Nephron (organoid): Measurements from ENCODE around the gene ATP11A.
"Not testable (repeated sequence)": the region's sequence is repeated elsewhere in the genome, so short reads cannot be mapped to it uniquely, and the experiment has no call there.

ENCODE experiments used
- H3K27ac Mint-ChIP-seq, 3 experiments: 2 replicates each; pipeline ENCODE4 v1.8.0; 2020; ENCODE audit warnings: mixed read lengths in 3 of 3, mild to moderate bottlenecking in 2 of 3, moderate library complexity in 1 of 3
- H3K27me3 Mint-ChIP-seq: 2 replicates; pipeline ENCODE4 v1.8.0; 2021; ENCODE audit warnings: low read depth, mild to moderate bottlenecking, moderate library complexity, mixed read lengths
- H3K36me3 Mint-ChIP-seq: 2 replicates; pipeline ENCODE4 v1.8.0; 2020; ENCODE audit warnings: low read depth, mixed read lengths
- H3K4me1 Mint-ChIP-seq: 2 replicates; pipeline ENCODE4 v1.8.0; 2020; ENCODE audit warnings: mixed read lengths
- H3K4me3 Mint-ChIP-seq, 3 experiments: 2 replicates each; pipeline ENCODE4 v1.8.0; 2020; ENCODE audit warnings: mild to moderate bottlenecking in 3 of 3, mixed read lengths in 3 of 3, moderate library complexity in 2 of 3
- H3K9me3 Mint-ChIP-seq: 2 replicates; pipeline ENCODE4 v1.8.0; 2020; ENCODE audit warnings: mixed read lengths
- CTCF ChIP-seq, 3 experiments: fragments of 200-600 bp; sonication (generic); IDR thresholded peaks; one replicate each; pipeline ENCODE4 v1.5.0; 2021; ENCODE audit warnings: antibody characterized with exemption in 3 of 3; ENCODE audit not compliant: unreplicated experiment in 3 of 3

The ATP11A gene

GRCh38 chr13:112679932-112680677, 9.7 kb upstream of the ATP11A start:
- Mint-ChIP-seq H3K4me3 (no peak overlapping the region), H3K27me3 (peaks cover 16% of the 10 kb centered on the region), H3K4me1 (peaks cover under 1% of the 10 kb centered on the region), H3K36me3 (no peaks in the 10 kb centered on the region), H3K9me3 (peaks cover 7% of the 10 kb centered on the region), H3K27ac (no peak overlapping the region)
- no peak for TF ChIP-seq CTCF (IDR thresholded peaks at IDR 0.05; ENCODE audit: unreplicated experiment in 3 of 3)

GRCh38 chr13:112680741-112681360, 9.0 kb upstream of the ATP11A start:
- H3K36me3 Mint-ChIP-seq, result no peaks in the 10 kb centered on the region

GRCh38 chr13:112683581-112683980, 6.3 kb upstream of the ATP11A start:
- Mint-ChIP-seq H3K4me3 (no peak overlapping the region), H3K27me3 (peaks cover 10% of the 10 kb centered on the region), H3K27ac (no peak overlapping the region), H3K36me3 (no peaks in the 10 kb centered on the region), H3K9me3 (no peaks in the 10 kb centered on the region), H3K4me1 (peaks cover 5% of the 10 kb centered on the region)
- no peak for TF ChIP-seq CTCF (IDR thresholded peaks at IDR 0.05; ENCODE audit: unreplicated experiment in 3 of 3)

More at GRCh38 chr13:112680741-112681360, 9.0 kb upstream of the ATP11A start:
- peaks cover 15% of the 10 kb centered on the region for H3K27me3 Mint-ChIP-seq
- H3K27ac Mint-ChIP-seq, result no peak overlapping the region
- no peak overlapping the region for H3K4me3 Mint-ChIP-seq
- no peak for TF ChIP-seq CTCF (IDR thresholded peaks at IDR 0.05; ENCODE audit: unreplicated experiment in 3 of 3)
- peaks cover 4% of the 10 kb centered on the region for H3K4me1 Mint-ChIP-seq
- H3K9me3 Mint-ChIP-seq, result peaks cover 7% of the 10 kb centered on the region

- no peaks in the 10 kb centered on the region for H3K36me3 Mint-ChIP-seq
- no peak for TF ChIP-seq CTCF (IDR thresholded peaks at IDR 0.05; ENCODE audit: unreplicated experiment in 3 of 3)
- no peaks in the 10 kb centered on the region for H3K9me3 Mint-ChIP-seq
- no peak overlapping the region for H3K27ac Mint-ChIP-seq
- peaks cover 10% of the 10 kb centered on the region for H3K27me3 Mint-ChIP-seq
- H3K4me3 Mint-ChIP-seq, result no peak overlapping the region
- H3K4me1 Mint-ChIP-seq, result peaks cover 11% of the 10 kb centered on the region
Measured at GRCh38 chr13:112684071-112684845, 5.6 kb upstream of the ATP11A start.

GRCh38 chr13:112685189-112685805, 4.5 kb upstream of the ATP11A start:
- not testable (repeated sequence) for H3K27me3 Mint-ChIP-seq, H3K9me3 Mint-ChIP-seq, H3K36me3 Mint-ChIP-seq
- peaks cover 11% of the 10 kb centered on the region for H3K4me1 Mint-ChIP-seq
- H3K4me3 Mint-ChIP-seq, result peak overlapping the region in 2 of 3 experiments; percentile 3
- H3K27ac Mint-ChIP-seq, result peak overlapping the region in 1 of 3 experiments; percentile 57

- Mint-ChIP-seq H3K27me3 (peaks cover 13% of the 10 kb centered on the region), H3K27ac (no peak overlapping the region), H3K4me1 (peaks cover 15% of the 10 kb centered on the region), H3K4me3 (no peak overlapping the region), H3K36me3 (no peaks in the 10 kb centered on the region), H3K9me3 (no peaks in the 10 kb centered on the region)
- no peak for TF ChIP-seq CTCF (IDR thresholded peaks at IDR 0.05; ENCODE audit: unreplicated experiment in 3 of 3)
Measured at GRCh38 chr13:112685896-112686295, 3.9 kb upstream of the ATP11A start.
